PC-3 (cell line): ENCODE measurements around the gene STMP1. TPM values are rescaled to one million over a fixed set of nuclear protein-coding genes. Genes with fewer than 3 reads are reported as not detected.

Experiments
- ATAC-seq: fragments of 200-7000 bp; cut with Tn5 transposase; 2 replicates; pipeline ENCODE4 v1.9.1; 2020; ENCODE audit warnings: mild to moderate bottlenecking, moderate library complexity
- BruUV-seq: library from RNA; stranded (reverse); fragments of 400-500 nt; replicated peaks from 2 replicates; lab custom pipeline; 2021; lab: Mats Ljungman, UMichigan
- CTCF ChIA-PET: fragments of 300-600 bp; sonication (Branson Sonifier 250); formaldehyde crosslinking; loops from one replicate; lab custom pipeline; 2022; ENCODE audit warnings: antibody characterized with exemption; lab: Charles Lee
- POLR2A ChIA-PET: fragments of 300-600 bp; sonication (Branson Sonifier 250); formaldehyde crosslinking; loops from one replicate; lab custom pipeline; 2022; ENCODE audit warnings: antibody characterized with exemption; ENCODE audit not compliant: unreplicated experiment; lab: Charles Lee
- DNase-seq: peaks from one replicate; pipeline ENCODE4 v3.0.0-alpha.2; 2015
- H2AFZ ChIP-seq: fragments of 300-600 bp; sonication (generic); 2 replicates; pipeline ENCODE4 v1.6.0; 2016; ENCODE audit warnings: antibody characterized with exemption, low read length
- H3F3A ChIP-seq: fragments of 300-600 bp; sonication (generic); one replicate; pipeline ENCODE4 v1.6.0; 2017; ENCODE audit warnings: antibody characterized with exemption, low read length, control low read depth, mild to moderate bottlenecking; ENCODE audit not compliant: unreplicated experiment
- H3K27ac ChIP-seq: fragments of 300-600 bp; sonication (generic); 2 replicates; pipeline ENCODE4 v1.5.1; 2016; ENCODE audit warnings: mild to moderate bottlenecking, low read length
- H3K27me3 ChIP-seq: fragments of 300-600 bp; sonication (generic); 2 replicates; pipeline ENCODE4 v1.6.1; 2016; ENCODE audit warnings: low read length, mixed read lengths
- H3K36me3 ChIP-seq: fragments of 300-600 bp; sonication (generic); 2 replicates; pipeline ENCODE4 v1.6.1; 2016; ENCODE audit warnings: low read depth, mixed run types, low read length, mixed read lengths
- H3K4me1 ChIP-seq: fragments of 300-600 bp; sonication (generic); 2 replicates; pipeline ENCODE4 v1.5.1; 2016; ENCODE audit warnings: low read length; ENCODE audit not compliant: insufficient read depth
- H3K4me2 ChIP-seq: fragments of 300-600 bp; sonication (generic); 2 replicates; pipeline ENCODE4 v1.6.0; 2016; ENCODE audit warnings: low read length
- H3K4me3 ChIP-seq: fragments of 300-600 bp; sonication (generic); 2 replicates; pipeline ENCODE4 v1.5.1; 2016; ENCODE audit warnings: mild to moderate bottlenecking, low read length, mixed read lengths
- H3K79me2 ChIP-seq: fragments of 300-600 bp; sonication (generic); 2 replicates; pipeline ENCODE4 v1.6.1; 2017; ENCODE audit warnings: low read length, mixed read lengths
- H3K9ac ChIP-seq: fragments of 300-600 bp; sonication (generic); 2 replicates; pipeline ENCODE4 v1.6.0; 2016; ENCODE audit warnings: mild to moderate bottlenecking, low read length
- H3K9me2 ChIP-seq: fragments of 300-600 bp; sonication (generic); replicated peaks from 2 replicates; pipeline ENCODE4 v1.6.1; 2016; ENCODE audit warnings: mixed run types, low read length, mixed read lengths
- H3K9me3 ChIP-seq: fragments of 300-600 bp; sonication (generic); 2 replicates; pipeline ENCODE4 v1.6.1; 2016; ENCODE audit warnings: low read length, mixed read lengths
- H4K20me1 ChIP-seq: fragments of 300-600 bp; sonication (generic); 2 replicates; pipeline ENCODE4 v1.6.1; 2016; ENCODE audit warnings: low read length, mixed read lengths
- CTCF ChIP-seq: fragments of 300-600 bp; sonication (generic); conservative IDR thresholded peaks from 2 replicates; pipeline ENCODE4 v1.5.1; 2017; ENCODE audit warnings: antibody characterized with exemption, low read depth, mild to moderate bottlenecking, low read length
- EZH2 ChIP-seq: fragments of 300-600 bp; sonication (generic); IDR thresholded peaks from one replicate; pipeline ENCODE4 v1.6.1; 2017; ENCODE audit warnings: antibody characterized with exemption, mild to moderate bottlenecking, low read length; ENCODE audit not compliant: unreplicated experiment
- EZH2phosphoT487 ChIP-seq: fragments of 300-600 bp; sonication (generic); IDR thresholded peaks from 2 replicates; pipeline ENCODE4 v1.6.1; 2018; ENCODE audit warnings: mild to moderate bottlenecking, antibody characterized with exemption, low read length, borderline replicate concordance
- intact Hi-C: fragments of 100-400 bp; cut with micrococcal nuclease; formaldehyde crosslinking; loops from 2 replicates; pipeline ENCODE4 v1.9.0; 2023
- total RNA-seq: library from RNA; depleted of rRNA; stranded (reverse); fragments of >200 nt; gene quantifications from 2 replicates; pipeline ENCODE4 v1.2.3, GENCODE V29; 2014

Gene STMP1
- total RNA-seq, 1 experiment from 2014 or later: 8.8 TPM

GRCh38 chr7:135661311-135662122 is 797 bp upstream of the STMP1 start:
- BruUV-seq: TSS peak; percentile 87
- peak overlapping the region; percentile 81 for H3K4me3 ChIP-seq
- peaks cover 15% of the 10 kb centered on the region for H3K4me1 ChIP-seq
- peak overlapping the region; percentile 99 for H2AFZ ChIP-seq
- ChIA-PET CTCF (interaction anchor here (0.7 kb wide), 1 partner anchor 363 kb away, joined by 3 read pairs; no protein-coding TSS in a partner anchor), POLR2A (interaction anchor here (0.6 kb wide), 1 partner anchor 47 kb away, joined by 4 read pairs; no protein-coding TSS in a partner anchor)
- H3K27me3 ChIP-seq: no peaks in the 10 kb centered on the region
- no peaks in the 10 kb centered on the region for H4K20me1 ChIP-seq
- DNase-seq (peak; percentile 11), ATAC-seq (peak; percentile 21)
- peak overlapping the region; percentile 91 for H3K4me2 ChIP-seq
- no peaks in the 10 kb centered on the region for H3K9me2 ChIP-seq
- H3K79me2 ChIP-seq: peaks cover 42% of the 10 kb centered on the region
- intact Hi-C loops: loop anchor here (2.0 to 5.0 kb wide), 2 partner anchors 139 to 316 kb away; partner anchors contain the start of gene MTPN
- H3K9me3 ChIP-seq: no peaks in the 10 kb centered on the region
- H3K9ac ChIP-seq: peak overlapping the region; percentile 98
- TF ChIP-seq EZH2 (no peak), EZH2phosphoT487 (no peak), CTCF (no peak)
- H3K27ac ChIP-seq: peak overlapping the region; percentile 32; the same call in 1 of the 2 replicates
- no peaks in the 10 kb centered on the region for H3K36me3 ChIP-seq
- no peaks in the 10 kb centered on the region for H3F3A ChIP-seq

GRCh38 chr7:135662123-135662372 is 266 bp upstream of the STMP1 start:
- H3K9ac ChIP-seq: peak overlapping the region; percentile 98
- H3K9me2 ChIP-seq: no peaks in the 10 kb centered on the region
- H3K36me3 ChIP-seq: no peaks in the 10 kb centered on the region
- peak overlapping the region; percentile 81 for H3K4me3 ChIP-seq
- no peak for DNase-seq
- H2AFZ ChIP-seq: peak overlapping the region; percentile 99
- peak overlapping the region; percentile 32; the same call in 1 of the 2 replicates for H3K27ac ChIP-seq
- no peaks in the 10 kb centered on the region for H3K27me3 ChIP-seq
- peaks cover 15% of the 10 kb centered on the region for H3K4me1 ChIP-seq
- TF ChIP-seq EZH2phosphoT487: no peak
- no peak for TF ChIP-seq CTCF
- TF ChIP-seq EZH2: no peak
- no peaks in the 10 kb centered on the region for H3F3A ChIP-seq
- peak overlapping the region; percentile 91 for H3K4me2 ChIP-seq
- intact Hi-C loops: loop anchor here (2.0 to 5.0 kb wide), 2 partner anchors 139 to 315 kb away; partner anchors contain the start of gene MTPN
- CTCF ChIA-PET: no interaction called here
- H3K9me3 ChIP-seq: no peaks in the 10 kb centered on the region
- no TSS peak for BruUV-seq
- peaks cover 47% of the 10 kb centered on the region for H3K79me2 ChIP-seq
- no peaks in the 10 kb centered on the region for H4K20me1 ChIP-seq
- POLR2A ChIA-PET: interaction anchor here (0.6 kb wide), 1 partner anchor 48 kb away, joined by 4 read pairs; no protein-coding TSS in a partner anchor
- no peak; the same call in 1 of the 2 replicates for ATAC-seq
